ENCODE results near the gene ZNF155. TPM values are rescaled to one million over a fixed set of nuclear protein-coding genes. Genes with fewer than 3 reads are reported as not detected.

ZNF155 gene
- total and polyA plus RNA-seq, 10 of the 15 experiments (the other 5 are each of a cell fraction or from before 2014, with no cell fraction given): 2.4 to 12.2 (median 5.6) TPM

DNA sequence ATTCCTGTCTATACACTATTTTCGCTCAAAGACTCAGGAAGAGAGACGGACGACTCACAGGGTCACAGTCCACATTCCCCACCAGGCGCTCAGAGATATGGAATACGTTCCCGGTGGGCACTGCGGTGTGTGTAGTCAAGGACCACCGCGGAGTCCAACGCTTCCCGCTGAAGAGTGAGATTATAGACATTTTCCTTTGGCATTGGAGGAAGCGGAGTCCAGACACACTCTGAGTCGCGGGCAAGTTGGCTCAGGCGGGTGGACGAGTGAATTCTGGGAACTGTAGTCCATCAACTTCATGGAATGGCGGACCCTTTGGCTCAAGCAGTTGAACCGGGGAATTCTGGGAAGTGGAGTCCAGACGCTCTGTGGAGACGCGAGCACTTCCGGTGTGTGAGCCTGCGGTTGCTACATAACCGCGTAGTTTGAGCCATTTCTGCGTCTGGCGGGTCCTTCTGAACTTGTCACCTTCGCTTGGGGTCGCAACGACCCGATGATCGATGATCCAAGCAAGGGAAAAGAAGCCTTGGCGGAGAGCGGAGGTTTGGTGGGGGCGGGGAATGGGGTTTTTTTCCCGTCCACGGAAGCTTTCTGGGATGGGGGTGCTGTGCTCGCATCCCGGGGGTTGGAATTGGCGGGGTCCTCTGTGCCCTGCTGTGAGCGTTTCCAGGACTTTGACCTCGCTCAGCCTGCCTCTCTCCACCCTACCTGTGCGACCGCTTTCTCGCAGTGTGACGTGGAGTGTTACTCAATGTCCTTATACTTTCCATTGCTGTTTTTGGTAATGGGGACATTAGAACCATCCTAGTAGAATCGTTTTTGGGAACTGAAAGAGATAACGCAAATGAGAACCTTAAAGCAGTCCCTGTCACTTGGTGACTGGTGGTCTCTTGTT lies 18.8 kb downstream of the ZNF155 start, which contains the start of gene ZNF230:
Gene ZNF230, plus strand, starts transcription at position 392 of the 895 bp plus-strand sequence. CDS start 4,122 bp downstream, outside the sequence.
- in situ Hi-C loops (cut with MboI) (no loop called here), intact Hi-C loops (cut with micrococcal nuclease; ENCODE audit: unreplicated experiment) (loop anchor here (1.0 kb wide), 2 partner anchors 19 to 91 kb away; partner anchors contain the start of genes ZNF155 and ZNF224)
- Histone ChIP-seq H3K27me3 (replicated peaks in 1 of 2; ENCODE audit: control insufficient read depth in 2 of 2, insufficient read depth in 2 of 2, low read length in 1 of 2) (no peaks in the 10 kb centered on the region), H3K9ac (ENCODE audit: control insufficient read depth, insufficient read depth, low read length) (peak within 1 kb of the TSS; percentile 91), H3K79me2 (ENCODE audit: control insufficient read depth, insufficient read depth, low read length) (peaks cover 12% of the 10 kb centered on the region), H4K20me1 (ENCODE audit: control insufficient read depth, insufficient read depth) (no peaks in the 10 kb centered on the region), H3K9me3 (replicated peaks; ENCODE audit: control insufficient read depth, insufficient read depth, low read length) (peaks cover 8% of the 10 kb centered on the region; the same call in 1 of the 3 replicates), H3K4me2 (ENCODE audit: control insufficient read depth, insufficient read depth) (peak within 1 kb of the TSS; percentile 93), H3K4me3 (peak within 1 kb of the TSS; percentile 81), H3K4me1 (ENCODE audit: control insufficient read depth, insufficient read depth, low read length) (peaks cover 7% of the 10 kb centered on the region), H2AFZ (ENCODE audit: control insufficient read depth, low read depth, low read length) (peak within 1 kb of the TSS; percentile 100), H3K27ac (ENCODE audit: control insufficient read depth, insufficient read depth) (peak within 1 kb of the TSS; percentile 92), H3K36me3 (ENCODE audit: control insufficient read depth in 2 of 2, insufficient read depth in 2 of 2, low read length in 1 of 2) (peaks cover 0 to 10% of the 10 kb centered on the region in 2 experiments; a peak in 1 of 4 replicates)
- RAD21 ChIA-PET (ENCODE audit: unreplicated experiment): interaction anchor here (1.0 to 1.7 kb wide), 5 partner anchors 49 to 101 kb away, joined by 3 to 8 read pairs (median 4); partner anchors contain the start of genes ZNF223 and ZNF45
- peak; percentile 89 for DNase-seq (ENCODE audit: low read depth, low spot score)
- ATAC-seq: peak; percentile 98
- TSS peak; percentile 94 for BruUV-seq (replicated peaks)
- SMC1A ChIA-PET (ENCODE audit: uncharacterized antibody, unreplicated experiment): interaction anchor here (1.0 to 2.7 kb wide), 8 partner anchors 18 to 92 kb away, joined by 3 to 11 read pairs (median 4); partner anchors contain the start of genes ZNF222 and ZNF45
- 4% methylated on average over 46 of the region's 48 CpGs for WGBS (ENCODE audit: insufficient coverage, insufficient replicate concordance, low lambda C conversion rate, missing lambda C conversion rate)
- POLR2A ChIA-PET: interaction anchor here (1.0 to 1.6 kb wide), 5 partner anchors 19 to 162 kb away, joined by 3 to 6 read pairs (median 4); partner anchors contain the start of genes ZNF155, ZNF221, ZNF226 and ZNF45
- peak; percentile 98 for FAIRE-seq
- CTCF ChIA-PET: interaction anchor here (1.0 to 2.1 kb wide), 5 partner anchors 14 to 93 kb away, joined by 3 to 10 read pairs (median 5); partner anchors contain the start of genes ZNF222 and ZNF45
- TF ChIP-seq TCF3 (IDR thresholded peaks at IDR 0.05; ENCODE audit: borderline replicate concordance, insufficient read depth, low read depth, low read length) (no peak), POLR2AphosphoS2 (IDR thresholded peaks at IDR 0.05; ENCODE audit: low read depth, low read length) (no peak), HDGF (IDR thresholded peaks at IDR 0.05) (no peak), BCLAF1 (IDR thresholded peaks at IDR 0.05) (no peak), LARP7 (IDR thresholded peaks at IDR 0.05) (peak; percentile 67), ETV6 (conservative IDR thresholded peaks at IDR 0.05 in 1 of 2, IDR thresholded peaks at IDR 0.05 in 1 of 2; ENCODE audit: borderline replicate concordance in 1 of 2, low read depth in 1 of 2) (0 out of 4 replicates have a peak, but pooled peaks of 1 of the 2 experiments have one; percentile 20), EZH2 (IDR thresholded peaks at IDR 0.05; ENCODE audit: borderline replicate concordance, control insufficient read depth, low read depth, low read length) (no peak), SMC3 (IDR thresholded peaks at IDR 0.05; ENCODE audit: borderline replicate concordance, low read length) (no peak), NFYA (IDR thresholded peaks at IDR 0.05; ENCODE audit: borderline replicate concordance, low read depth, low read length) (no peak), DPF2 (IDR thresholded peaks at IDR 0.05) (0 out of 2 replicates have a peak, but pooled peaks have one; percentile 45), RB1 (IDR thresholded peaks at IDR 0.05; ENCODE audit: borderline replicate concordance) (no peak; the same call in 1 of the 2 replicates), ATF3 (IDR thresholded peaks at IDR 0.05; ENCODE audit: borderline replicate concordance, extremely low read depth, low read depth, low read length) (no peak), GATAD2B (conservative IDR thresholded peaks at IDR 0.05; ENCODE audit: low read depth) (peak; percentile 49; the same call in 1 of the 2 replicates)
- TF ChIP-seq, protein P1, sequence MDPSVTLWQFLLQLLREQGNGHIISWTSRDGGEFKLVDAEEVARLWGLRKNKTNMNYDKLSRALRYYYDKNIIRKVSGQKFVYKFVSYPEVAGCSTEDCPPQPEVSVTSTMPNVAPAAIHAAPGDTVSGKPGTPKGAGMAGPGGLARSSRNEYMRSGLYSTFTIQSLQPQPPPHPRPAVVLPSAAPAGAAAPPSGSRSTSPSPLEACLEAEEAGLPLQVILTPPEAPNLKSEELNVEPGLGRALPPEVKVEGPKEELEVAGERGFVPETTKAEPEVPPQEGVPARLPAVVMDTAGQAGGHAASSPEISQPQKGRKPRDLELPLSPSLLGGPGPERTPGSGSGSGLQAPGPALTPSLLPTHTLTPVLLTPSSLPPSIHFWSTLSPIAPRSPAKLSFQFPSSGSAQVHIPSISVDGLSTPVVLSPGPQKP (IDR thresholded peaks at IDR 0.05; ENCODE audit: low read depth, low read length): peak; percentile 94
- TF ChIP-seq, protein P2, sequence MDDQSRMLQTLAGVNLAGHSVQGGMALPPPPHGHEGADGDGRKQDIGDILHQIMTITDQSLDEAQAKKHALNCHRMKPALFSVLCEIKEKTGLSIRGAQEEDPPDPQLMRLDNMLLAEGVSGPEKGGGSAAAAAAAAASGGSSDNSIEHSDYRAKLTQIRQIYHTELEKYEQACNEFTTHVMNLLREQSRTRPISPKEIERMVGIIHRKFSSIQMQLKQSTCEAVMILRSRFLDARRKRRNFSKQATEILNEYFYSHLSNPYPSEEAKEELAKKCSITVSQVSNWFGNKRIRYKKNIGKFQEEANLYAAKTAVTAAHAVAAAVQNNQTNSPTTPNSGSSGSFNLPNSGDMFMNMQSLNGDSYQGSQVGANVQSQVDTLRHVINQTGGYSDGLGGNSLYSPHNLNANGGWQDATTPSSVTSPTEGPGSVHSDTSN (IDR thresholded peaks at IDR 0.05; ENCODE audit: insufficient replicate concordance, low read depth, low read length): no peak
